HL-60 (cell line): ENCODE results near the gene COL25A1.

Experiments
- CTCF ChIP-seq: IDR thresholded peaks from one replicate; pipeline ENCODE4 v1.5.1; 2011; ENCODE audit warnings: low read length, control low read depth, inconsistent platforms; ENCODE audit not compliant: insufficient read depth
- GABPA ChIP-seq: IDR thresholded peaks from 2 replicates; pipeline ENCODE4 v1.6.1; 2012; ENCODE audit warnings: low read depth
- POLR2AphosphoS5 ChIP-seq: IDR thresholded peaks from 2 replicates; pipeline ENCODE4 v1.6.1; 2012; ENCODE audit warnings: low read depth
- SPI1 ChIP-seq: IDR thresholded peaks from 2 replicates; pipeline ENCODE4 v1.6.1; 2012; ENCODE audit warnings: low read depth, mild to moderate bottlenecking, borderline replicate concordance

- TF ChIP-seq CTCF, result no peak
- TF ChIP-seq POLR2AphosphoS5, result no peak
- no peak for TF ChIP-seq GABPA
- TF ChIP-seq SPI1, result no peak
Observed at GRCh38 chr4:109302361-109303139, at the start of gene COL25A1.
